Stromal cell of bone marrow (primary cell): Measurements from ENCODE around the gene CCNB1IP1.
"Not testable (repeated sequence)": the region's sequence is repeated elsewhere in the genome, so short reads cannot be mapped to it uniquely, and the experiment has no call there.

Experiments
- DNase-seq: peaks from one replicate; pipeline ENCODE4 v3.0.0-alpha.2; 2012; ENCODE audit warnings: low read depth

Gene CCNB1IP1, protein sequence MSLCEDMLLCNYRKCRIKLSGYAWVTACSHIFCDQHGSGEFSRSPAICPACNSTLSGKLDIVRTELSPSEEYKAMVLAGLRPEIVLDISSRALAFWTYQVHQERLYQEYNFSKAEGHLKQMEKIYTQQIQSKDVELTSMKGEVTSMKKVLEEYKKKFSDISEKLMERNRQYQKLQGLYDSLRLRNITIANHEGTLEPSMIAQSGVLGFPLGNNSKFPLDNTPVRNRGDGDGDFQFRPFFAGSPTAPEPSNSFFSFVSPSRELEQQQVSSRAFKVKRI

GRCh38 chr14:20332788-20333493 lies at the start of gene CCNB1IP1:
Gene CCNB1IP1 (minus strand): TSS chr14:20333279. CDS start chr14:20316523, 16,756 bp downstream.
- peak; percentile 86 for DNase-seq

DNA sequence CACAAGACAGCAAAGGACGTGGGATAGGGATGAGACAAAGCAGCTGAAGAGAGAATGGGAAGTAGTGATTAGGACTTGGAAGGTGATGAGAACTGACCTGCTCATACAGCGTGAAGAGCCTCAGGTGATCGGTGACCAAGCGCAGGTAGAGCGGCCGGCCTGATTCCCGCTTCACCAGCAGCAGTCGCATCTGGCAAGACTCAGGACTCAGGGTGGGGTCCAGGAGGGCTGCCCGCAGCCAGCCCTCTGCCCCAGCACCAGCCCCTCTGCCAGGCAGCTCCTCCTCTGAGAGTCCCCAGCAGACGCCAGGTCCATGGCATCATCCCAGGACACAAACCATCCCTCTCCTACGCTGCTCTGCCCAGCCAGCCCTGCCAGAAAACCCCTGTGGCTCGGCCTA lies 49.4 kb upstream of the CCNB1IP1 start:
- DNase-seq, result no peak

DNA sequence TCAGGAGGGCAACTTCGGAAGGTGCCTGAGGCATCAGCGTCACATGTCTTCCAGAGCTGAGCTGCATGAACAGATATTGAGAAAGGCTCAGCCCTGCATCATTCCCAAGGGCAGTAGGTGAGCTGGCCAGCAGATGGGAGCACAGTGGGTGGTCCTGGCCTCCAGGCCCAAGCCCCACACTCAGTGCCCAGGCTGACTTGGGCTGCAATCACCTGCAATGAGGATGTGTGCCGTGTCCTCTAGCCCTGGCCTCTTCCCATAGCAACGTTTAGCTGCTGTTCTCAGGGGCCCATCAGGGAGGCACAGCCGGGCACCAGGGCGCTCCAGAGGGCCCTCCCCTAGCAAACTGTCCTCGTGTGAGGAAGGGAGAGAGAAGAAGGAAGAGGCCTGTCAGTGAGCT lies 48.3 kb upstream of the CCNB1IP1 start:
- DNase-seq, result no peak

- no peak for DNase-seq
Observed at GRCh38 chr14:20380681-20381080, 47.6 kb upstream of the CCNB1IP1 start.

- no peak for DNase-seq
Observed at GRCh38 chr14:20379743-20380142, 46.7 kb upstream of the CCNB1IP1 start.

- no peak for DNase-seq
Observed at GRCh38 chr14:20377171-20377570, 44.1 kb upstream of the CCNB1IP1 start.

GRCh38 chr14:20376071-20376588 lies 43.1 kb upstream of the CCNB1IP1 start:
- DNase-seq, result no peak

- DNase-seq, result no peak
Observed at GRCh38 chr14:20375471-20375870, 42.4 kb upstream of the CCNB1IP1 start.

DNA sequence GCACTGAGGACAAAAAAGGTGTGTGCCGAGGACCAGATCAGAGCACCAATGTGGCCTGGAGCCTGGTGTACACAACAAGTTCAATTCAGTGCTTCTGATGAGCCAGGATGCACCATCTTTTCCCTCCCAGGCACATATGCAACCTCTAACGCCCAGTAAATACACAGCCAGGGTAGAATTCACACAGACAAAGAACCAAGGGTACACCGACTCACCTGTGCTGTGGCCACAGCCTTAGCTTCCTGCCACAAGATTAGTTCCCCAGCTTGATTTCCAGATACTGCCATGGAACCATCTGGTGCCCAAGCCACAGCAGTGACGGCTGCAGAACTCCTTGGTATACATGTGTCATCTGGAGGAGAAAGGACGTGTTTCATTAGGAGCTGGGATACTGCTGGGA lies 39.7 kb upstream of the CCNB1IP1 start:
- no peak for DNase-seq

DNA sequence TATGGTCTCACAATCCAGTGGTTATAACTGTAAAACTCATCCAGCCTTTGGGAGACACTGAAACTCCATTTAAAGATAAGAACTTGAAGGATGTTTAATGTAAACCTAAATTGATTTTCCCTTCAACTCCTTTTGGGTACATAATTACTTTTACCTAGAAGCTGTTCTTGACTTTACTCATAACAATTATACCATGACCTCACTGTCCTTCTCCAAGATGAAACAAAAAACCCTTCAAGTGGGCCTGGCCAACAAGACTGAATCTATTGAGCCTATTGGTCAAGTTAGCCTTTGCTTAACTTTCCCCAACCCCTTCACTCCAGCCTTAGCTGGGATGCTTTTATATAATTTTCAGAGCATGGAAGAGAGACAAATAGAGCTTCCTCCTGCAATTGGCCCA lies 32.8 kb upstream of the CCNB1IP1 start:
- no peak for DNase-seq

DNA sequence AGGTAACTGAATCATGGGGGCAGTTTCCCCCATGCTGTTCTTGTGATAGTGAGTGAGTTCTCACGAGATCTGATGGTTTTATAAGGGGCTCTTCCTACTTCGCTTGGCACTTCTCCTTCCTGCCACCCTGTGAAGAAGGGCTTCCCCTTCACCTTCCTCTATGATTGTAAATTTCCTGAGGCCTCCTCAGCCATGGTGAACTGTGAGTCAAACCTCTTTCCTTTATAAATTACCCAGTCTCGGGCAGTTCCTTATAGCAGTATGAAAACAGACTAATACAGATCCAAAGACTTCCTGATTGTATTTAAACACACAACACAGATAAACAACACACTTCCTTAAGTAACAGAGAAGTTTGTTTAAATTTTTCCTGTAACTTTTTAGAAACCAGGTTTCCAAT lies 25.4 kb upstream of the CCNB1IP1 start:
- DNase-seq, result not testable (repeated sequence)

- DNase-seq, result no peak
Observed at GRCh38 chr14:20356422-20356821, 23.3 kb upstream of the CCNB1IP1 start.

DNA sequence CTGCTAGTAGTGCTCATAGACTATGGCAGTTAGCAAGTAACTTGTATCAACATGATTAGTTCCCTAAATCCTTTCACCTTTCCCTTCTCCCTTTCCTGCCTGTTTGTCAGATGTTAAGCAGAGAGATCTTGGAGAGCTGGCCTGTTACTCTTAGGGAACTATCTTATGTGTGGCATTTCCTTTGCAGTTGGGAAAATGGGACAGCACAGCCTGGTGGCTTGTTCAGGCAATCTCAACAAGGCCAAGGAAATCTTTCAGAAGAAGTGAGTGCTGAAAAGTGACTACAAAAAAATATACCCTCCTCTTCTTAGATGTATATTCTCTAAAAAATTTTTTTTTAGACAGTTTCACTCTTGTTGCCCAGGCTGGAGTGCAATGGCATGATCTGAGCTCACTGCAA lies 17.8 kb upstream of the CCNB1IP1 start:
- DNase-seq, result no peak

DNA sequence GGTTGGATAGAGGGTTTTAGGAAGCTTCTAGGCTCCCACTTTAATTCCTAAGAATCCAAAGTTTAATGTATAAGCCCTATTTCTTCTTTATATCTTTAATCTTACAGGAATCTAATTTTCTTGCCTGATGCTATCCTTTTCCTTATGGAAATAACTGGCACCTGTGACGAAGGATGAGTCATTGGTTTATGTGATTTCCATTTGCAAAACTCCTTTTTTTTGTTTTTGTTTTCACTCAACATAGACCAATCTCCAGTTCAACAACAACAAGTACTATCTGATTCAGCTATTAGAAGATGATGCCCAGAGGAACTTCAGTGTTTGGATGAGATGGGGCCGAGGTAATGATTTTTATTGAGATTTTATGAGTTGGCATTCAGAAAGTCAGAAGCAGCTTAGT lies 17.2 kb upstream of the CCNB1IP1 start:
- no peak for DNase-seq

GRCh38 chr14:20347747-20348146 lies 14.7 kb upstream of the CCNB1IP1 start:
- DNase-seq, result no peak

GRCh38 chr14:20346713-20347112 lies 13.6 kb upstream of the CCNB1IP1 start:
- DNase-seq, result no peak

DNA sequence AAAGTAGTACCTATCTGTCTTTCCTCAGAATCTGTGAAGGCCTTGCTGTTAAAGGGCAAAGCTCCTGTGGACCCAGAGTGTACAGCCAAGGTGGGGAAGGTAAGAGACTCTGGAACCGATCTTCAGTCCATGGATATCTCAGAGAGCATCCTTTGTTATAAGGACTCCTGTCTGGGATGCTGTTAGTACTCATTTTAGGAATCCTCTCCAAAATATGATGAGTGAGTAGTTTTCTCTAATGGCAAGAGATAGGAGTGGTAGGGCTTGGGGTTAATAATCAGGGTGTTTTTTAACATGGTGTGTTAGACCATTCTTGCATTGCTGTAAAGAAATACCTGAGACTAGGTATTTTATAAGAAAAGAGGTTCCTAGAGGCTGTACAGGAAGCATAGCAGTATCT lies 12.3 kb upstream of the CCNB1IP1 start:
- no peak for DNase-seq

DNA sequence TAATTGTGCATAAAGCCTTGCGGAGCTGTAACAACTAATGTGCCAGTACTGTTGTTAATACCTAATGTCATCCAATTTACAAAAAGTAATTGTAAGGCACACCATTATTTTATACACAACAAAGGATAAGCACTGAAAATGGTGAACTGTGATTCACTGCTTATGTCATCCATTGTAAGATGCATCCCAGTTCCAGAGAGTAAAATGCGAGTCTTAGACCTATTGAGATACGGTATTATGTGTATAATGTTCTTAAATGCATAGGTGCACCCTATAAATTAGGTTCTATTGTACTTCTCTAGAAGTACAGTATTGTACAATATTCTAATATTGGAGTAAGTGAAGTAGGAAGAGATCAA lies 10.8 kb upstream of the CCNB1IP1 start:
- no peak for DNase-seq

- DNase-seq, result peak; percentile 98
Observed at GRCh38 chr14:20343092-20343861, 10.2 kb upstream of the CCNB1IP1 start, which contains the start of gene PARP2. Gene PARP2 (plus strand): TSS chr14:20343635. CDS start chr14:20343642, 7 bp downstream.

- DNase-seq, result no peak
Observed at GRCh38 chr14:20341646-20342045, 8.6 kb upstream of the CCNB1IP1 start.

DNA sequence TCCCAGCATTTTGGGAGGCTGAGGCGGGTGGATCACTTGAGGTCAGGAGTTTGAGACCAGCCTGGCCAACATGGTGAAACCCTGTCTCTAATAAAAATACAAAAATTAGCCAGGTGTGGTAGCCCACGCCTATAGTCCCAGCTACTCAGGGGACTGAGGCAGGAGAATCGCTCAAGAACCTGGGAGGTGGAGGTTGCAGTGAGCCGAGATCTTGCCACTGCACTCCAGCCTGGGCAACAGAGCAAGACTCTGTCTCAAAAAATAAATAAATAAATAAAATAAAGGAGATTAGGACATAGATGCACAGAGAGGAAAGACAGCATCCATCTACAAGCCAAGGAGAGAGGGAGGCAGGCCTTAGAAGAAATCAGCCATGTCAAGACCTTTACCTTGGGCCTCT lies 8.0 kb upstream of the CCNB1IP1 start:
- not testable (repeated sequence) for DNase-seq

DNA sequence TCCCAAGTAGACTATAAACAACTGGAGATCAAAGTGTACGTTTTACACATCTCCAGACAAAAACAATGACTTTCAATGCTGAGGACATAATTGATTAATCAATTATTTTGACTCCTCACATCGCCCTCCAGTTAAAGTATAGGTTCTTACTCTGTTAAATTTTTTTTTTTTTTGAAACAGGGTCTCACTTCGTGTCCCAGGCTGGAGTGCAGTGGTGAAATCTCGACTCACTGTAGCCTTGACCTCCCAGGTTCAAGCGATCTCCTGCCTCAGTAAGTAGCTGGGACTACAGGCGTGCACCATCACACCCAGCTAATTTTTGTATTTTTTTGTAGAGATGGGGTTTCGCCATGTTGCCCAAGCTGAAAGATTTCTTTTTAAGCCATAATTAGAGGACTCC lies 938 bp upstream of the CCNB1IP1 start:
- no peak for DNase-seq

DNA sequence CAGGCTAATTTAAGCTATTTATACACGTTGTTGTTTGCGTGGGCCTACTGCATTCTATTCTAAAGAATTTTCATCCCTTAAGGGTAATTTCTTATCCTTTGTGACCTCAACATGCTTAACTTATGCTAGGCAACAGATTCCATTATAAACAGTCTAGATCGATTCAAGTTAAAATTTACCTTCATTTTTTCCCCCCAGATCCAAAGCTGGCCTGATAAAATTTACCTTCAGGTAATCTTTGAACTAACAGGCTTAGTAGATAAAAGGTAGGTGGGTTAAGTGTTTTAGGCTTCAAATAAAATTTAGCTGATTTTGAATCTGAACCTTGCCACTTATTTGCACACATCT lies 389 bp upstream of the CCNB1IP1 start:
- no peak for DNase-seq
